Measurements from ENCODE around the gene FAM217B.

Gene FAM217B

DNA sequence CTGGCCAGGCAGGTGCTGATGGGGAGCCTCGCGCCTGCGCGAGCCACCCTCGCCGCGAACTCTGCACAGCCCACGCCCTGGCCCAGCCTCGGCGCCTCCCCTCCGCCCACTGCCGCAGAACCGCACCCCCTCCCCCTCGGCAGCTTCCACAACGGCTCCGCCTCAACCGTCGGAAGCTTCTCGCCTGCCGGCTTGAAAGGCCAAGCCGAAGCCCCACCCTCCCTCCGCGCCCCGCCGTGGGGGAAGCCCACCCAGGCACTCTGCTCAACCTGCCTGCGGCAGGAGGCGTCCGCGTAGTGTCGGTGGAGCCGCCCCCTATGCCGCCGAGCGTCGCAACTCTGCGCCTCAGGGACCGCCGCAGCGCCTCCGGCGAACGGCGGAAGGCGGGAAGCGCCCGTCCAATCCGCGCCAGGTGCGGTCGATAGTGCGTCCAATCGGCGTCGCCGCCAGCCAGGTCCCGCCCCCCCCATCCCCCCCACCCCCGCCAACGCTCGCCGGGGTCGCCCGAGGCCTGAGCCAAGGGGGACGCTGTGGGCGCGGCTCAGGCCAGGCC is 6.8 kb upstream of the FAM217B start, which contains the start of gene SYCP2:
SYCP2 (minus strand) TSS at position 342 of the 553 bp plus-strand sequence. CDS start 11,224 bp downstream, outside the sequence.
- H3K4me2 ChIP-seq (ENCODE audit: low read depth, low read length) = peak within 1 kb of the TSS; percentile 44; the same call in 1 of the 2 replicates
- no peaks in the 10 kb centered on the region for H3K79me2 ChIP-seq (ENCODE audit: low read length)
- no peaks in the 10 kb centered on the region for H3K36me3 ChIP-seq (replicated peaks; ENCODE audit: insufficient read depth, low read length)
- H3K27me3 ChIP-seq (replicated peaks; ENCODE audit: insufficient read depth, low read length) = no peaks in the 10 kb centered on the region
- peak within 1 kb of the TSS; percentile 57 for H3K4me3 ChIP-seq (ENCODE audit: low read length)
- peaks cover 17% of the 10 kb centered on the region for H3K4me1 ChIP-seq (ENCODE audit: low read length)
- H2AFZ ChIP-seq (ENCODE audit: low read length) = peak within 1 kb of the TSS; percentile 49
- no peaks in the 10 kb centered on the region for H3K9me2 ChIP-seq (replicated peaks; ENCODE audit: insufficient read depth, low read length)
- no peaks in the 10 kb centered on the region for H3K9me3 ChIP-seq (replicated peaks; ENCODE audit: insufficient read depth, low read length)
- no peaks in the 10 kb centered on the region for H4K20me1 ChIP-seq (ENCODE audit: insufficient read depth, low read length)
- H3K27ac ChIP-seq (ENCODE audit: low read length) = no peak within 1 kb of the TSS
- no peak within 1 kb of the TSS; the same call in 1 of the 2 replicates for H3K9ac ChIP-seq (ENCODE audit: low read length)
- 0 out of 2 replicates have a peak, but pooled peaks cover 5% of the 10 kb centered on the region for H3F3A ChIP-seq (ENCODE audit: insufficient read depth, low read length)
- DNase-seq = no peak
- TF ChIP-seq EZH2 (optimal IDR thresholded peaks at IDR 0.05; ENCODE audit: low read depth, low read length) (no peak), EZH2phosphoT487 (IDR thresholded peaks at IDR 0.05; ENCODE audit: low read length) (no peak)
- TF ChIP-seq, protein P1, sequence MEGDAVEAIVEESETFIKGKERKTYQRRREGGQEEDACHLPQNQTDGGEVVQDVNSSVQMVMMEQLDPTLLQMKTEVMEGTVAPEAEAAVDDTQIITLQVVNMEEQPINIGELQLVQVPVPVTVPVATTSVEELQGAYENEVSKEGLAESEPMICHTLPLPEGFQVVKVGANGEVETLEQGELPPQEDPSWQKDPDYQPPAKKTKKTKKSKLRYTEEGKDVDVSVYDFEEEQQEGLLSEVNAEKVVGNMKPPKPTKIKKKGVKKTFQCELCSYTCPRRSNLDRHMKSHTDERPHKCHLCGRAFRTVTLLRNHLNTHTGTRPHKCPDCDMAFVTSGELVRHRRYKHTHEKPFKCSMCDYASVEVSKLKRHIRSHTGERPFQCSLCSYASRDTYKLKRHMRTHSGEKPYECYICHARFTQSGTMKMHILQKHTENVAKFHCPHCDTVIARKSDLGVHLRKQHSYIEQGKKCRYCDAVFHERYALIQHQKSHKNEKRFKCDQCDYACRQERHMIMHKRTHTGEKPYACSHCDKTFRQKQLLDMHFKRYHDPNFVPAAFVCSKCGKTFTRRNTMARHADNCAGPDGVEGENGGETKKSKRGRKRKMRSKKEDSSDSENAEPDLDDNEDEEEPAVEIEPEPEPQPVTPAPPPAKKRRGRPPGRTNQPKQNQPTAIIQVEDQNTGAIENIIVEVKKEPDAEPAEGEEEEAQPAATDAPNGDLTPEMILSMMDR (IDR thresholded peaks at IDR 0.05; ENCODE audit: low read length) = no peak

DNA sequence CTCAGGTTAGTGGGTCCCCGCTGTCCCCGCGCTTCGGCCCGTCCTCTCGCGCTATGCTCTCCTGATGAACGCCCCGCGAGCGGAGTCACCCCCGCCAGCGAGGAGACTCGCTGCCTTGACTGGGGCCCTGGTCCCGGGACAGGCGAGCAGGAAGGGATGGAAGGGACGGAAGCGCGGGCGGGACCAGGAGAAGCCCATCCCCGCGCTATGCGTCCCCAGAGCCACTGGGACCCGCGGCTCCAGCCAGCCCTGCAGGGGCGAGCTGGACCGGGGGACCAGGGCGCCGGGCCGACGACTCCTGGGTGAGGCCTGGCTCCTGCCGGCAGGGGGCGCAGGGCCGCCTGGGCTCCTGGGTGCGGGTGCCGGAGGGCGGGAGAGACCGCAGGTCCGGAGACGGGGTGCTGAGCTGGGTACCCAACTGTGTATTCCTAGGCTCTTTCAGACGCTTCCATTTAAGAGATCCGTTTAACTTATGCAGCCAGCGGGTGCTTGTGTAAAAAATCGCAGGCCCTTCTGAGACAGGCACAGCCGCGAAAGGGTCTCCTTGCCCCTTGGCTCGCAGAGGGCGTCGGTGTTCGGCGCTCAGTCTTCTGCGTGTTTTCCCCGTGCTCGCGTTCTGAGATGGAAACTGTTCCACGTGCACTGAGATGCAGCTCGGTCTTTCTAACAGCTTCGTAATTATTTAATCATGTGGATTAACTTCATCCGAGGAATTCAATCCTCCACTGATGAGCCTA is 6.2 kb upstream of the FAM217B start:
- H2AFZ ChIP-seq (ENCODE audit: low read length) = peak overlapping the region; percentile 49
- H3K4me2 ChIP-seq (ENCODE audit: low read depth, low read length) = peak overlapping the region; percentile 44; the same call in 1 of the 2 replicates
- TF ChIP-seq, protein P1 (IDR thresholded peaks at IDR 0.05; ENCODE audit: low read length) = peak; percentile 61
- no peak for TF ChIP-seq EZH2 (optimal IDR thresholded peaks at IDR 0.05; ENCODE audit: low read depth, low read length)
- H3K4me1 ChIP-seq (ENCODE audit: low read length) = peaks cover 11% of the 10 kb centered on the region
- no peaks in the 10 kb centered on the region for H3K36me3 ChIP-seq (replicated peaks; ENCODE audit: insufficient read depth, low read length)
- no peaks in the 10 kb centered on the region for H3K9me2 ChIP-seq (replicated peaks; ENCODE audit: insufficient read depth, low read length)
- peak overlapping the region; percentile 57 for H3K4me3 ChIP-seq (ENCODE audit: low read length)
- no peaks in the 10 kb centered on the region for H3K27me3 ChIP-seq (replicated peaks; ENCODE audit: insufficient read depth, low read length)
- no peaks in the 10 kb centered on the region for H3K9me3 ChIP-seq (replicated peaks; ENCODE audit: insufficient read depth, low read length)
- H3F3A ChIP-seq (ENCODE audit: insufficient read depth, low read length) = 0 out of 2 replicates have a peak, but pooled peaks cover 4% of the 10 kb centered on the region
- no peak overlapping the region; the same call in 1 of the 2 replicates for H3K9ac ChIP-seq (ENCODE audit: low read length)
- 0 out of 2 replicates have a peak, but pooled peaks cover under 1% of the 10 kb centered on the region for H3K79me2 ChIP-seq (ENCODE audit: low read length)
- DNase-seq = peak; percentile 43
- H4K20me1 ChIP-seq (ENCODE audit: insufficient read depth, low read length) = no peaks in the 10 kb centered on the region
- no peak overlapping the region for H3K27ac ChIP-seq (ENCODE audit: low read length)

DNA sequence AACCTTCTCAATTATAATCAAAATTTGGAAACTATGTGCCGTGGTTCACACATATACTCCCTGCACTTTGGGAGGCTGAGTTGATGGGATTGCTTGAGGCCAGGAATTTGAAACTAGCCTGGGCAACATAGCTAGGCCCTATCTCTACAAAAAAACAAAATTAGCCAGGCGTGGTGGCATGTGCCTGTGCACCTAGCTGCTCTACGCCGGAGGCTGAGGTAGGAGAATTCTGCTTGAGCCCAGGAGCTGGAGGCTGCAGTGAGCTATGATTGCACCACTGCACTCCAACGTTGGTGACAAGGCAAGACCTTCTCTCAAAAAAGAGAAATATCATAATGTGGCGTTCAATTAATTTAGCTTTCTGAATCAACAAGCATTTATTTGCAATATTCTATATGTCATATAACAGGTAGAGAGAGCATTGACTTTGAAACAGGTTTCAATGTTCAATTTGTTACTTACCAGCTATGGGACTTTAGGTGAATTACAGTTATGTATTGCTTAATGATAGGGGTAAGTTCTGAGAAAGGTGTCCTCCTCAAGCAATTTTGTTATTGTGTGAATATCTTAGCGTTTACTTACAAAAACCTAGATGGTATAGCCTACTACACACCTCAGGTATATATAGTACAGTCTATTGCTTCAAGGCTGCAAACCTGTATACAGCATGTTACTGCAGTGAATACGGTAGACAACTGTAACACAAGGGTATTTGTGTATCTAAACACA is 4.6 kb upstream of the FAM217B start:
- no peaks in the 10 kb centered on the region for H3K36me3 ChIP-seq (replicated peaks; ENCODE audit: insufficient read depth, low read length)
- DNase-seq = no peak
- H2AFZ ChIP-seq (ENCODE audit: low read length) = no peak overlapping the region
- no peak overlapping the region for H3K9ac ChIP-seq (ENCODE audit: low read length)
- H3K4me2 ChIP-seq (ENCODE audit: low read depth, low read length) = no peak overlapping the region
- TF ChIP-seq, protein P1 (IDR thresholded peaks at IDR 0.05; ENCODE audit: low read length) = no peak
- TF ChIP-seq EZH2phosphoT487 (IDR thresholded peaks at IDR 0.05; ENCODE audit: low read length) (no peak), EZH2 (optimal IDR thresholded peaks at IDR 0.05; ENCODE audit: low read depth, low read length) (no peak)
- H3K9me2 ChIP-seq (replicated peaks; ENCODE audit: insufficient read depth, low read length) = no peaks in the 10 kb centered on the region
- 0 out of 2 replicates have a peak, but pooled peaks cover 4% of the 10 kb centered on the region for H3K79me2 ChIP-seq (ENCODE audit: low read length)
- no peak overlapping the region for H3K4me3 ChIP-seq (ENCODE audit: low read length)
- no peak overlapping the region for H3K27ac ChIP-seq (ENCODE audit: low read length)
- H3F3A ChIP-seq (ENCODE audit: insufficient read depth, low read length) = peaks cover 3% of the 10 kb centered on the region; the same call in 1 of the 2 replicates
- H3K27me3 ChIP-seq (replicated peaks; ENCODE audit: insufficient read depth, low read length) = no peaks in the 10 kb centered on the region
- H3K4me1 ChIP-seq (ENCODE audit: low read length) = no peaks in the 10 kb centered on the region
- H4K20me1 ChIP-seq (ENCODE audit: insufficient read depth, low read length) = no peaks in the 10 kb centered on the region
- no peaks in the 10 kb centered on the region for H3K9me3 ChIP-seq (replicated peaks; ENCODE audit: insufficient read depth, low read length)

Measured in MM.1S (cell line).